ENCODE data around the gene TMPRSS2.

- TF ChIP-seq, protein P1, sequence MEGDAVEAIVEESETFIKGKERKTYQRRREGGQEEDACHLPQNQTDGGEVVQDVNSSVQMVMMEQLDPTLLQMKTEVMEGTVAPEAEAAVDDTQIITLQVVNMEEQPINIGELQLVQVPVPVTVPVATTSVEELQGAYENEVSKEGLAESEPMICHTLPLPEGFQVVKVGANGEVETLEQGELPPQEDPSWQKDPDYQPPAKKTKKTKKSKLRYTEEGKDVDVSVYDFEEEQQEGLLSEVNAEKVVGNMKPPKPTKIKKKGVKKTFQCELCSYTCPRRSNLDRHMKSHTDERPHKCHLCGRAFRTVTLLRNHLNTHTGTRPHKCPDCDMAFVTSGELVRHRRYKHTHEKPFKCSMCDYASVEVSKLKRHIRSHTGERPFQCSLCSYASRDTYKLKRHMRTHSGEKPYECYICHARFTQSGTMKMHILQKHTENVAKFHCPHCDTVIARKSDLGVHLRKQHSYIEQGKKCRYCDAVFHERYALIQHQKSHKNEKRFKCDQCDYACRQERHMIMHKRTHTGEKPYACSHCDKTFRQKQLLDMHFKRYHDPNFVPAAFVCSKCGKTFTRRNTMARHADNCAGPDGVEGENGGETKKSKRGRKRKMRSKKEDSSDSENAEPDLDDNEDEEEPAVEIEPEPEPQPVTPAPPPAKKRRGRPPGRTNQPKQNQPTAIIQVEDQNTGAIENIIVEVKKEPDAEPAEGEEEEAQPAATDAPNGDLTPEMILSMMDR (IDR thresholded peaks at IDR 0.05), result no peak
- no peak for TF ChIP-seq POLR2A (IDR thresholded peaks at IDR 0.05)
Observed at GRCh38 chr21:41480086-41480690, 27.8 kb downstream of the TMPRSS2 start.
